ENCODE measurements around the gene PARP12. TPM values are rescaled to one million over a fixed set of nuclear protein-coding genes. Genes with fewer than 3 reads are reported as not detected.

The PARP12 gene
- total RNA-seq, 1 donor from 2014 or later: 100 TPM

DNA sequence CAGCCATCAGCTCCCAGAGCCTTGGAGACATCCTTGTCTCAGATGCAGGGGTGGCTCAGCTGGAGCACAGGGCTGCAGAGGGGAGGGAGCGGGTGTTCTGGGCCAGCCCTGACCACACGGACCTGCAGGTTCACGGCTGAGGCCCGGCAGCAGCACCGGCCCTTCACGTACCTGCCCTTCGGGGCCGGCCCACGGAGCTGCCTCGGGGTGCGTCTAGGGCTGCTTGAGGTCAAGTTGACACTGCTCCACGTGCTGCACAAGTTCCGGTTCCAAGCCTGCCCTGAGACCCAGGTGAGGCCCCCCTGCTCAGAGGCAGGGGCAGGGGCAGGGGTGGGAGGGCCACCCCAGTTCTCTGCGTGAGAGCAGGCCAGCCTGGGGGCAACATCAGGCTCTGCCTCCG is 45.2 kb downstream of the PARP12 start:
- intact Hi-C loops (cut with DNase I): no loop called here
- Histone ChIP-seq H3K27ac (no peak overlapping the region), H3K9me3 (no peaks in the 10 kb centered on the region), H3K27me3 (no peaks in the 10 kb centered on the region), H3K4me3 (no peak overlapping the region), H3K36me3 (peaks cover 2% of the 10 kb centered on the region), H3K4me1 (no peaks in the 10 kb centered on the region)
- TF ChIP-seq, protein P1, sequence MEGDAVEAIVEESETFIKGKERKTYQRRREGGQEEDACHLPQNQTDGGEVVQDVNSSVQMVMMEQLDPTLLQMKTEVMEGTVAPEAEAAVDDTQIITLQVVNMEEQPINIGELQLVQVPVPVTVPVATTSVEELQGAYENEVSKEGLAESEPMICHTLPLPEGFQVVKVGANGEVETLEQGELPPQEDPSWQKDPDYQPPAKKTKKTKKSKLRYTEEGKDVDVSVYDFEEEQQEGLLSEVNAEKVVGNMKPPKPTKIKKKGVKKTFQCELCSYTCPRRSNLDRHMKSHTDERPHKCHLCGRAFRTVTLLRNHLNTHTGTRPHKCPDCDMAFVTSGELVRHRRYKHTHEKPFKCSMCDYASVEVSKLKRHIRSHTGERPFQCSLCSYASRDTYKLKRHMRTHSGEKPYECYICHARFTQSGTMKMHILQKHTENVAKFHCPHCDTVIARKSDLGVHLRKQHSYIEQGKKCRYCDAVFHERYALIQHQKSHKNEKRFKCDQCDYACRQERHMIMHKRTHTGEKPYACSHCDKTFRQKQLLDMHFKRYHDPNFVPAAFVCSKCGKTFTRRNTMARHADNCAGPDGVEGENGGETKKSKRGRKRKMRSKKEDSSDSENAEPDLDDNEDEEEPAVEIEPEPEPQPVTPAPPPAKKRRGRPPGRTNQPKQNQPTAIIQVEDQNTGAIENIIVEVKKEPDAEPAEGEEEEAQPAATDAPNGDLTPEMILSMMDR (IDR thresholded peaks at IDR 0.05): no peak
- ATAC-seq (no peak), DNase-seq (peak; percentile 41)

DNA sequence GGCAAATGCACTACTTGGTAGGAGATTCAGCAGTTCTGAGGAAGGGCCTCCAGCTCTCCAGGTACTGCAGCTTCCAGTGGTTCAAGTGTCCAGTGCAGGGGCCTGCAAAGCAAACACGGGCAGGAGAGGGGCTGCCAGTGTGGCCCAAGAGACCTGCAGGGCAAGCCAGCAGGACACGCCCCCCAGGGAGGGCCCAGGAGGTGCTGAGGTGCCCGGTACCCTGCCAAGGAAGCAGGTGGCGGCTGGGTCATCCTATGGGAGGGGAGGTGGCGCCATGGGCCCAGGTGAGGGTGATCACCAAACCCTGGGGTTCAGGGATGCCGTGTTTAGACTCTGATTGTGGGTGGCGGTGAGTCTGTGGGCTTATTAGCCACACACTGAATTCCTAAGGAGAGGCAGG is 45.7 kb downstream of the PARP12 start:
- intact Hi-C loops (cut with DNase I): no loop called here
- Histone ChIP-seq H3K36me3 (no peaks in the 10 kb centered on the region), H3K4me3 (no peak overlapping the region), H3K27me3 (no peaks in the 10 kb centered on the region), H3K27ac (no peak overlapping the region), H3K4me1 (no peaks in the 10 kb centered on the region), H3K9me3 (no peaks in the 10 kb centered on the region)
- TF ChIP-seq, protein P1 (IDR thresholded peaks at IDR 0.05): no peak
- peak; percentile 58 for DNase-seq
- no peak for ATAC-seq

DNA sequence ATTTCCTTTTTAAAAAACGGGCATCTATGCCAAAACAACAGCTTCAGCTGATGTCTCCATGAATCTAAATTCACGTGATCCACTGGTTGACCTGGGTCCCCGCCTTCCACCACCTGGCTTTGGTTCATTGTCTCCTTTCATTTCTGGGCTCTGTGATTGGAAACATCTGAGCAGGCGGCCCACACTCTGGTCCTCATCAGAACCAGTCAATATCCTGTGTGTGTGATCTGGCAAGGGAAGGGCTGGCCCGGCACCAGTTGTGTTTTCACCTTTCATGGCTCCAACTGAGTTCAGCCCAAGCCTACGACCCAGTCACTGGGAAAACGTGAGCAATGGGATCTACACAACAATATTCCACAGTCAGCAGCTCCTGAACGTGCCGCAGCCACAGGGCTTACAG is 46.2 kb downstream of the PARP12 start:
- ATAC-seq (no peak), DNase-seq (peak; percentile 26)
- Histone ChIP-seq H3K27me3 (no peaks in the 10 kb centered on the region), H3K4me1 (no peaks in the 10 kb centered on the region), H3K4me3 (no peak overlapping the region), H3K27ac (no peak overlapping the region), H3K9me3 (no peaks in the 10 kb centered on the region), H3K36me3 (no peaks in the 10 kb centered on the region)
- TF ChIP-seq, protein P1 (IDR thresholded peaks at IDR 0.05): no peak
- intact Hi-C loops (cut with DNase I): no loop called here

DNA sequence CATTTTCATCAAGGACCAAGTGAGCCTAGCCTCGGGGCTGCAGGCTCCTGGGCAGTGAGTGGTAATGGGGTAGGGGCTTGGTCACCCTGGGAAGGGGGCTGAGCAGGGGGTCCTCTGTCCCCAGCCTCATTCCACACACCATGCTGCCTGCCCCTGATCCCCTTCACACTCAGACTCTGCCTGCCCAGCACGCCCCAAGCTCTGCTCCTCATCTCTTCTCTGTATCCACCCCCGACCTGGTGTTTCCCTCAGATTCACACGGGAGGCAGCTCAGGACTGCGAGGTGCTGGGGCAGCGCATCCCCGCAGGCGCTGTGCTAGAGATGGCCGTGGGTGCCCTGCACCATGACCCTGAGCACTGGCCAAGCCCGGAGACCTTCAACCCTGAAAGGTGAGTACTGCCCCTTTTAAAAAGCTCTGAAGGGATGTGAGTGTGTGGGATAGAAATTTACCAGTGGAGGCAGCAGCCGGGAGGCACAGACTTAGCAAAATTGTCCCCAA is 47.2 kb downstream of the PARP12 start:
- no peaks in the 10 kb centered on the region for H3K27me3 ChIP-seq
- intact Hi-C loops (cut with DNase I): no loop called here
- H3K36me3 ChIP-seq: no peaks in the 10 kb centered on the region
- ATAC-seq (no peak), DNase-seq (peak; percentile 56)
- TF ChIP-seq, protein P1 (IDR thresholded peaks at IDR 0.05): no peak
- no peak overlapping the region for H3K4me3 ChIP-seq
- no peak overlapping the region for H3K27ac ChIP-seq
- no peaks in the 10 kb centered on the region for H3K9me3 ChIP-seq
- H3K4me1 ChIP-seq: no peaks in the 10 kb centered on the region

DNA sequence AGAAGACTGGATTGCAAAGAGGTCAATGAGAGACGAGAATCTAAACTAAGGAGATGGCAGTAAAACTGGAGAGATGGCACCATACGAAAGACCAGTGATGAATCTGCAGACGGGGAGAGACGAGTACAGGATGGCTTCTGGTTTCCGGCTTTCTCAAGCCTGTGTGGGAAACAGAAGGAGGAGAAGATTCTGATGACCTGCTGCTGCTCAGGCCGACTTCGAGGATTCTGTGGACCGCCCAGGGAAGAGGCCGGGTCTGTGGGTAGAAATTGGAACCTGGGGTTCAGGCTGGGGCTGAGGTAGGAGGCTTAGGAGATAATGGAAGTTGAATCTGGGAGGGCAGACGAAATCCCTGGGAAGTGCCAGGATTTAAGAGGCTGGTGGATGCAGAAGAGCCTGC is 48.6 kb downstream of the PARP12 start:
- H3K9me3 ChIP-seq: no peaks in the 10 kb centered on the region
- TF ChIP-seq, protein P1 (IDR thresholded peaks at IDR 0.05): no peak
- H3K4me1 ChIP-seq: no peaks in the 10 kb centered on the region
- ATAC-seq: no peak
- DNase-seq: peak; percentile 16
- intact Hi-C loops (cut with DNase I): no loop called here
- H3K27me3 ChIP-seq: no peaks in the 10 kb centered on the region
- no peak overlapping the region for H3K27ac ChIP-seq
- H3K4me3 ChIP-seq: no peak overlapping the region
- no peaks in the 10 kb centered on the region for H3K36me3 ChIP-seq

DNA sequence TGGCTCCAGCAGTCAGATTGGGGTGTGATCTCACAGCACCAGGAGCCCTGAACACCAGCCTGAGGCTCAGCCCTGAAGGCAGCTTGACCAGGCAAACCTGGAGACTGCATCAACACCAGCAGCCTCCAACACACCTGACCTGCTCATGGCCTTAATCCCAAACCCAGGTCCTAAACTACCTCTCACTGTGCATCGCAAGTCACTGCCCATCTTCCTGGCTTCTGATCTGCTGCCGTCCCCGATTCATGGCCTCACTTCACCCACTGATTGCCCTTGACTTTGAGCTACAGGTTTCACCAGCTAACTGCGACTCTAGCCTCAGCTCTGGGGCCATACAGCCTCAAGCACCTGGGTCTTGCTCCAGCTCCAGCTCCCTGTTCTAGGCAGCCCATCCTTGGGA is 49.1 kb downstream of the PARP12 start:
- no peak overlapping the region for H3K4me3 ChIP-seq
- H3K9me3 ChIP-seq: no peaks in the 10 kb centered on the region
- DNase-seq: peak; percentile 9
- intact Hi-C loops (cut with DNase I): no loop called here
- TF ChIP-seq, protein P1 (IDR thresholded peaks at IDR 0.05): no peak
- no peak overlapping the region for H3K27ac ChIP-seq
- no peaks in the 10 kb centered on the region for H3K36me3 ChIP-seq
- no peaks in the 10 kb centered on the region for H3K27me3 ChIP-seq
- ATAC-seq: no peak
- no peaks in the 10 kb centered on the region for H3K4me1 ChIP-seq
